Kidney epithelial cell (primary cell): ENCODE measurements around the gene ASB4. TPM values are rescaled to one million over a fixed set of nuclear protein-coding genes. Genes with fewer than 3 reads are reported as not detected.
"Not testable (repeated sequence)": the region's sequence is repeated elsewhere in the genome, so short reads cannot be mapped to it uniquely, and the experiment has no call there.

Experiments used
- DNase-seq: peaks from one replicate; pipeline ENCODE4 v3.0.0-alpha.2; 2010; ENCODE audit warnings: low read depth
- H3K27me3 ChIP-seq: 2 replicates; pipeline ENCODE4 v1.6.0; 2011; ENCODE audit warnings: low read length; ENCODE audit not compliant: control insufficient read depth, insufficient read depth
- H3K36me3 ChIP-seq: 2 replicates; pipeline ENCODE4 v1.5.1; 2011; ENCODE audit warnings: low read length; ENCODE audit not compliant: control insufficient read depth, insufficient read depth
- H3K4me3 ChIP-seq: 2 replicates; pipeline ENCODE4 v1.5.1; 2011; ENCODE audit warnings: low read depth, mild to moderate bottlenecking, control low read depth, low read length
- CTCF ChIP-seq: IDR thresholded peaks from 2 replicates; pipeline ENCODE4 v1.5.1; 2011; ENCODE audit warnings: mild to moderate bottlenecking, moderate library complexity, low read length, control low read depth, inconsistent platforms; ENCODE audit not compliant: insufficient read depth, poor library complexity, severe bottlenecking
- total RNA-seq: library from RNA; depleted of rRNA; stranded (reverse); fragments of >200 nt; gene quantifications from 2 replicates; pipeline ENCODE4 v1.2.3, GENCODE V29; 2015

ASB4 gene
- total RNA-seq, 1 donor from 2014 or later, result not detected

GRCh38 chr7:95547361-95548348 is 61.9 kb downstream of the ASB4 start:
- Histone ChIP-seq H3K4me3 (no peak overlapping the region), H3K27me3 (no peaks in the 10 kb centered on the region), H3K36me3 (no peaks in the 10 kb centered on the region)
- DNase-seq, result no peak
- no peak for TF ChIP-seq CTCF

- no peak overlapping the region for H3K4me3 ChIP-seq
- DNase-seq, result peak; percentile 96
- H3K36me3 ChIP-seq, result no peaks in the 10 kb centered on the region
- TF ChIP-seq CTCF, result no peak
- no peaks in the 10 kb centered on the region for H3K27me3 ChIP-seq
These were observed 64.2 kb downstream of the ASB4 start for GRCh38 chr7:95549818-95550529.

GRCh38 chr7:95550546-95550945 is 64.8 kb downstream of the ASB4 start:
- no peak for TF ChIP-seq CTCF
- no peaks in the 10 kb centered on the region for H3K36me3 ChIP-seq
- DNase-seq, result no peak
- no peak overlapping the region for H3K4me3 ChIP-seq
- H3K27me3 ChIP-seq, result no peaks in the 10 kb centered on the region

- not testable (repeated sequence) for H3K36me3 ChIP-seq, H3K27me3 ChIP-seq, H3K4me3 ChIP-seq, DNase-seq
These were observed 66.5 kb downstream of the ASB4 start for GRCh38 chr7:95552010-95552926.

- no peak for DNase-seq
- TF ChIP-seq CTCF, result no peak
- no peaks in the 10 kb centered on the region for H3K36me3 ChIP-seq
- H3K4me3 ChIP-seq, result no peak overlapping the region
- no peaks in the 10 kb centered on the region for H3K27me3 ChIP-seq
These were observed 68.2 kb downstream of the ASB4 start for GRCh38 chr7:95553939-95554338.
